Pons (tissue), 1 donor: ENCODE data around the gene LTBP1.
"Not testable (repeated sequence)": the region's sequence is repeated elsewhere in the genome, so short reads cannot be mapped to it uniquely, and the experiment has no call there.

Experiments used
- DNase-seq: peaks from one replicate; pipeline ENCODE4 v3.0.0-alpha.2; 2016; ENCODE audit warnings: low spot score

The LTBP1 gene

GRCh38 chr2:32963941-32964340, 17.2 kb downstream of the LTBP1 start:
- DNase-seq = no peak

GRCh38 chr2:32965523-32966171, 18.9 kb downstream of the LTBP1 start:
- DNase-seq = no peak

- DNase-seq = no peak
These were observed 22.9 kb downstream of the LTBP1 start for GRCh38 chr2:32969444-32970162.

- not testable (repeated sequence) for DNase-seq
These were observed 27.0 kb downstream of the LTBP1 start for GRCh38 chr2:32973772-32974171.

DNA sequence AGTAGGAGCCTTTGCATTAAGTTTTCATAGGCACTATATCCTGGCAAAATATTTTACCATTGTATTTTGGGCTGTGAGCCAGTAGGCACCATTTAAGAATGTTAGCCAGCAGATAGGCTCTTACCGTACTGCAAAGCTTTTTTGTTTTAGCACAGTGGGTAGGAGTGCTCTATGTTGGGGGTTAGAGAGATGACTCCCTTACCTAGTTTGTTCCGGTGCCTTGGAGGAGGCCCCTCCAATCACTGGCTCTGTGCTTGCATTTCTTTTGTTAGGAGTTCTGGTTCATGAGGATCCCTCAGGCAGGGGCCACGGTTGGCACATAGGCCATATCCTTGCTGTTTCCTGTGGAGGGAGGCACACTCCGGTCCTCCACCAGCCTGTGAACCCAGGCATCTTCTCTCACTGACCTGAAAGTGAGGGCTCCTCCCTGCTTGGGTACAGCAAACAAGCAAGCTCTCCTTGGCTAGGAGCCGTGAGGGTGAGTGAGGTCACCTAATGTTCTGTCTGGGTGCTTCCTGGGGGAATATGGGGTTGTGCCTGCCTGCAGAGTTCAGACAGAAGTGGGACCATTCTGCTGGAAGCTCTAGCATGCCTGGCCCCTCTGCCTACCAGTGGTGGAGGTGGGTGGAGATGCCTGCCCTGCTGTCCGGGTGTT, 29.8 kb downstream of the LTBP1 start:
- DNase-seq = no peak

GRCh38 chr2:32977228-32977758, 30.5 kb downstream of the LTBP1 start:
- no peak for DNase-seq

- DNase-seq = no peak
These were observed 34.9 kb downstream of the LTBP1 start for GRCh38 chr2:32981612-32982011.

GRCh38 chr2:32983193-32983924, 36.6 kb downstream of the LTBP1 start:
- DNase-seq = not testable (repeated sequence)

DNA sequence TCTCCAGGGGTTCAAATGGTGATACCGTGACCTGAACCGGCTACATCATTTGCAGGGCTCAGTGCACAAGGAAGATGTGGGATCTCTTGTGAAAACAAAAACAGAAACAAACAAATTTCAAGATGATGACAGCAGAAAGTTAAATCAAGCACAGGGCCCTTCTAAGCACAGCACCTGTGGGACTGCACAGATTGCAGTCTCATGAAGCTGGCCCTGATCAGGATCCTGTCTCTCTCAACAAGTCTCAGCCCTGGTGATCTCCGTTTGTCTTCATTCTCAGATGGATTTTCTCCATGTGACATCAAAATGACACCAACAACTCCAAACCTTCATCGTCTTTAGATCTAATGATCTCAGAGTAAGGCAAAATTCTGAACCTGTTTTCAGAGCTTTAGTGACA, 39.7 kb downstream of the LTBP1 start:
- no peak for DNase-seq

GRCh38 chr2:32988525-32988924, 41.8 kb downstream of the LTBP1 start:
- DNase-seq = no peak

DNA sequence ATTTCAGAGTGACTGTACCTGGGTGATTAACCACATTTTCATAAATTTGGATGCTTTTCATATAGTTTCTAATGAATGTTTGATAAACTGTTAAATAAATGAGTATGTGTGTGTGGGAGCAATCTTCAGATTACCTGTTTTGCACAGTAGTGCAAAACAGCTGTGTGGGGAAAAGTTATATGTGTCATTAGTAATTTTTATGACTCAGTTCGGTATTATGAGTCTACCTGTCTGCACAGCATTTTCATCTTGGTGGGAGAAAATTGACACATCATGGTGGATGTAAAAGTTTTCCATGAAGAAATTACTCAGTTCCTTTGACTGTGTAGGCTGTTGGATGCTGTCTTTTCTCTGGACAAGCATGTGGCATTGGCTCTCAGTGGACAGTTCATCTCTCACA, 43.8 kb downstream of the LTBP1 start:
- no peak for DNase-seq

DNA sequence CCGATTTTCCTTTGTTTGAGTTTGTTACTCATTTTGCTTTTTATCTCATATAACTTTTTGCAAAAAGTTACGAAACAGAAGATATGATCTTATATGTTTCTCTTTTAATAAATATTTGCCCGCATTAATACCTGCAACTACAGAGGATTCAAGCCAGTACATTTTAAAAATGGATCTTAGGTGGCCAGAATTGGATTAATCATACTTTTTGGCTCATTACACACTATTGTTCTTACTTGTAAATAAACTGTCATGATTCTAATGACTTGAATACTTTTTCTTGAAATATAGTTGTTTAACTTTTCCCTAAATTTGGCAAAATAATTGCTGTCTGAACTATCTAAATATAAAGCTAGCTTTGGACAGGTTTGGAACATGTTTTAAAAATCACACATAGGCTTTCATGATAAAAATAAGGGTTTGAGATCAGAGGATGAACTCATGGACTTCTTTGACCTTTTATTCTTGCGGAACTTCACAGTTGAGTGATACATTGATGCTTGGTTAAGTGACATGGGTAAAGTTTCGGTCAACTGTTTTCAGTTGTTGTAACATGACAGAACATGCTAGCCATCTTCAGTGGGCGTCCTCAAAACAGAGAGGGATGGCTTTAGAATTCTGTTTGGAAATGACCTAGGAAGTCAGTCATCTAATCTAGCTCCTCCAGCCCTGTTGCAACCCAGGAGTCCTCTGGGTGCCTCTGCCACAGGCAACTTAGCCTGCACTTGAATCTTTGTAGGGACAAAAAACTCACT, 44.5 kb downstream of the LTBP1 start:
- no peak for DNase-seq

GRCh38 chr2:32993005-32993539, 46.3 kb downstream of the LTBP1 start:
- no peak for DNase-seq

DNA sequence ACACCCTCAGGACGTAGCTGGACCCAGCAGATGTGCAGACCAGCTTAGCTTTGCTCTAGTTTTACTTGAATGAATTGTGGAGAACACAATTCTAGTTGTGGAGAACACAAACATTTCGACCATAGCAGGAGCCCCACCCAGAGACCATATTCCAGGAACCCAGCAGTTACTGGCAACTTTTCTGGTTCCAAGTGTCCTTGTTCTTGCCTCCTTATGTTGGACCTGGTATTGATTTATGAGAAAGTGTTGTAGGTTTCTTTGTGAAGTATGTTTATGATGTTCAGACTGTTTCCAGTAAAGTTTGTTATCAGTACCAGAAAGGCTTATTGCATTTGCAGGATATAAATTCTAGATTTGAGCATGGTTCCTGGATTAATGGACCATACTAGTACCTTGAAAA, 51.0 kb downstream of the LTBP1 start:
- DNase-seq = no peak

DNA sequence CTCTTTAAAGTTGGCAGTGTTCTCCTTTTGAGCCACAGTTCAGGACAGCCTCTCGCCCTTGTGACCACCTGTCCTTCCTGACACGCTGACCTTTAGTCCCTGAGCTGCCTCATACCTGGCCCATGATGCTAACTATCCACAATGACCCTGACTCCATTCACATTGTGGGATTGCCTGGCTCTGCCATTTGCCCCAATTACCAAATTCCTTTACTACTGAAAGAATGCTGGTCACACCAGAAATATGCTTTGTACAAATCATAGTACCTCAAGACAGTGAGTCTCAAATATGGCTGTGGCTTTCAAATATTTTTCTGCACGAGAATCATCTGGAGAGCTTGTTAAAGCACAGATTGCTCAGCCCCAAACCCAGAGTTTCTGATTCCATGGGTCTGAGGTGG, 54.2 kb downstream of the LTBP1 start:
- DNase-seq = no peak

GRCh38 chr2:33001823-33002222, 55.1 kb downstream of the LTBP1 start:
- no peak for DNase-seq

DNA sequence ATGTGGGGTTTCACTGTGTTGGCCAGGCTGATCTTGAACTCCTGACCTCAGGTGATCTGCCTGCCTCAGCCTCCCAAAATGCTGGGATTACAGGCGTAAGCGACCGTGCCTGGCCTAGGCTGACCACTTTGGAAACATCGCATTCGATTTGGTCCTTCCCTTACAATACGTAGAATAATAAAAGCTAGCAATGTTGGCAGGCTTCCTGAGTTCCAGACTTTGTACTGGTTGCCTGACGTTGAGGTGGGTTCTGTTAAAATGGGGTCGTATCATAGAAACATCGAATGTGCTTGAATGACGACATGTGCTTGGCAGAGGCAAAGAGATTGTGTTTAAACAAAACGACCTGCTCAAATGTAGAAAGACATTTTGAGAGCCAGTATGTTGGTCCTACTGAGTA, 56.1 kb downstream of the LTBP1 start:
- no peak for DNase-seq

DNA sequence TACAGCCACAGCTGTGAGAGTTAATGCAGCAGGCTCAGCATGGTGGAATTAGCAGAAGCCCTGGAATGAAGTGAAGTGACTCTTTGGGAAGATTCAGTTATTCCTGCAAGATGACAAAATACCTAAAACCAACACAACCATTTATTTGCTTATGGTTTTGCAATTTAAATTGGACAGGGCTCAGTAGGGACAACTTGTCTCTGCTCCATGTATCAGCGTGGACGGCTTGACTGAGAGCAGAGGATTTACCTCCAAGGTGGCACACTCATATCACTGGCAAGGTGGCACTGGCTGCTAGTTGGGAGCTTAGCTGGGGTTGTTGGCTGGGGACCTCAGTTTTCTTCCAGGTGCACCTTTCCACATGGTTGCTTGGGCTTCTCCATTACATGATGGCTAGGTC, 58.3 kb downstream of the LTBP1 start:
- DNase-seq = no peak

GRCh38 chr2:33008716-33009115, 62.0 kb downstream of the LTBP1 start:
- no peak for DNase-seq

GRCh38 chr2:33009249-33009648, 62.5 kb downstream of the LTBP1 start:
- no peak for DNase-seq

- DNase-seq = no peak
These were observed 64.6 kb downstream of the LTBP1 start for GRCh38 chr2:33011373-33011772.
